ENCODE measurements around the gene MBP. TPM values are rescaled to one million over a fixed set of nuclear protein-coding genes. Genes with fewer than 3 reads are reported as not detected.
A peak's percentile ranks its signal among the peaks of the same experiment; 100 is the strongest.

The MBP gene
- total RNA-seq, 1 donor from 2014 or later, result 35.0 TPM

DNA sequence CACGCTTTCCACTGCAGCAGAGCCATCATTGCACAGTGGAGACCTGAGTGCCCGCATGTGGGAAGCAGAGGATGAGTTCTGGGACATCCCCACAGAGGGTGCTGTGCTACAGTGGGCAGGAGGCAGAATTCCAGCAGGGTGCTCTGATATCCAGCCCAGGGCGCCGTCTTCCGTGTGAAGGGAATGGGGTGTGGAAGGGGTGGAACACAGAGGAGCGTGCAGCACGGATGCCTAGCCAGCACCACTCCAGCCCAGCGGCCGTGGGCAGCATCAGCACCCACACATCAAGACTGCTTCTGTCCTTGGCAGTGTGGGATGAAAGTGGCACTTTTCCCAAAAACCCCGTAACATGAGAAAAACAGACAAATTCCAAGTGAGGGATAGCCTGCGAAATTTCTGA, 175.9 kb downstream of the MBP start:
- no peak for DNase-seq
- Histone ChIP-seq H3K4me1 (peaks cover 28% of the 10 kb centered on the region), H3K27ac (replicated peaks) (no peak overlapping the region), H3K36me3 (peaks cover 54% of the 10 kb centered on the region), H3K9me3 (replicated peaks) (no peaks in the 10 kb centered on the region), H3K27me3 (ENCODE audit: low read depth) (no peaks in the 10 kb centered on the region), H3K4me3 (no peak overlapping the region)
- intact Hi-C loops (cut with micrococcal nuclease), result no loop called here
- TF ChIP-seq, protein P1, sequence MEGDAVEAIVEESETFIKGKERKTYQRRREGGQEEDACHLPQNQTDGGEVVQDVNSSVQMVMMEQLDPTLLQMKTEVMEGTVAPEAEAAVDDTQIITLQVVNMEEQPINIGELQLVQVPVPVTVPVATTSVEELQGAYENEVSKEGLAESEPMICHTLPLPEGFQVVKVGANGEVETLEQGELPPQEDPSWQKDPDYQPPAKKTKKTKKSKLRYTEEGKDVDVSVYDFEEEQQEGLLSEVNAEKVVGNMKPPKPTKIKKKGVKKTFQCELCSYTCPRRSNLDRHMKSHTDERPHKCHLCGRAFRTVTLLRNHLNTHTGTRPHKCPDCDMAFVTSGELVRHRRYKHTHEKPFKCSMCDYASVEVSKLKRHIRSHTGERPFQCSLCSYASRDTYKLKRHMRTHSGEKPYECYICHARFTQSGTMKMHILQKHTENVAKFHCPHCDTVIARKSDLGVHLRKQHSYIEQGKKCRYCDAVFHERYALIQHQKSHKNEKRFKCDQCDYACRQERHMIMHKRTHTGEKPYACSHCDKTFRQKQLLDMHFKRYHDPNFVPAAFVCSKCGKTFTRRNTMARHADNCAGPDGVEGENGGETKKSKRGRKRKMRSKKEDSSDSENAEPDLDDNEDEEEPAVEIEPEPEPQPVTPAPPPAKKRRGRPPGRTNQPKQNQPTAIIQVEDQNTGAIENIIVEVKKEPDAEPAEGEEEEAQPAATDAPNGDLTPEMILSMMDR (IDR thresholded peaks at IDR 0.05; ENCODE audit: borderline replicate concordance), result no peak

DNA sequence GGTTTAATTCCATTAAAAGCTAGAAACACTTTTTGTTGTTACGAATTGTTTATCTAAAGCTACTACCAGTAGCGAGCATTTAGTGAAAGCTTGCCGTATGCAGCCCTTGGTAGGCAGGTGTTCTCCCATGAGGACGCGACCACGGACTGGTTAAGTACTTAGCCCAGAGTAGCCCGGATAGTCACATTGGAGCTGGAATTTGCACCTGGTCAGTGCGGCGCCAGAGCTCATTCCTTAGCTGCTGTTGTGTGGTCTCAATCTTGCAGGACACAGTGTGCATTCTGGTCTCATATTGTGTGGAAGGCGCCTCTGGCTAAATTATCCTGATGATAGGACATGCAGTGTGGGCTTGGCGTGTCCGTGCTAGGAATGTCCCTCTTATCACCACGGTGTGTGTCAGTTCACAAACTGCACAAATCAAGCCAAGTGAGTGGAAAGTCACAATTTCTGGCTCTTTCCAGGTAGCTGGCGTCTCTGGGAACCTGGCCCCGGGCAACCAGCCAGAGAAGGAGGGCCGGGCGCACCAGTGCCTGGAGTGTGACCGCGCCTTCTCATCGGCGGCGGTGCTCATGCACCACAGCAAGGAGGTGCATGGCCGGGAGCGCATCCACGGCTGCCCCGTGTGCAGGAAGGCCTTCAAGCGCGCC, 176.9 kb downstream of the MBP start:
- no peak overlapping the region for H3K4me3 ChIP-seq
- TF ChIP-seq, protein P1 (IDR thresholded peaks at IDR 0.05; ENCODE audit: borderline replicate concordance), result no peak
- no peaks in the 10 kb centered on the region for H3K9me3 ChIP-seq (replicated peaks)
- no peak overlapping the region for H3K27ac ChIP-seq (replicated peaks)
- DNase-seq, result no peak
- peaks cover 28% of the 10 kb centered on the region for H3K4me1 ChIP-seq
- no peaks in the 10 kb centered on the region for H3K27me3 ChIP-seq (ENCODE audit: low read depth)
- H3K36me3 ChIP-seq, result peaks cover 48% of the 10 kb centered on the region
- intact Hi-C loops (cut with micrococcal nuclease), result no loop called here

DNA sequence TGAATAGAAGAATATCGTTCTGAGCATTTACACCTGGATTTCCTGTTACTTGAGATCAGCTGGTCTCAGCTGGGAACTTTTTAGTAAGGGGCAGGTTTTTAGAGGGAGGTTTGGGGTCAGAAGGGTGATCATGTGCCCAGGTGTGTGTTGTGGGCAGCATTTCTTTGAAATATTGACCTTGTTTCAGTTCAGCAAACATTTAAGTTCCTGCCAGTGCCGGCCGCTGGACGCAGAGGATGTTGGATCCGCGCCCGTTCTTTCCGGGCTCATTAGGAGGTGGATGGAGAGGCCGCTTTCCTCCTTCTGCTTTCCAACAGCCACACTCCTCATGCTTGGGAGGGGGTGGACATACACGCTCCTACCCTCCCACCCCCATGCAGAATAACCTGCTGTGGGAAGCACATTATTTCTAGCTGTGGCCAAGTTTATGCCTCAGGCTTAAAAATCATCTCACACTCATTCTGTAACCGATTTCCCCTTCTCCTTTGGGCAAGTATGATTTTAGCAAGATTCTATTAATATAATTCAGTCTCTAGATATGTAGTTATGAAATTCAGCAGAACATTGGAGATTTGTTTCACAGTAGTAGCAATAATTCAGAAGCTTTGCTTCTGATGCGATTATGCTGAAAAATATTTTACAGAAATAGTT, 178.9 kb downstream of the MBP start:
- no peaks in the 10 kb centered on the region for H3K27me3 ChIP-seq (ENCODE audit: low read depth)
- H3K4me3 ChIP-seq, result no peak overlapping the region
- intact Hi-C loops (cut with micrococcal nuclease), result no loop called here
- H3K36me3 ChIP-seq, result peaks cover 52% of the 10 kb centered on the region
- peaks cover 21% of the 10 kb centered on the region for H3K4me1 ChIP-seq
- peak overlapping the region; percentile 43 for H3K27ac ChIP-seq (replicated peaks)
- H3K9me3 ChIP-seq (replicated peaks), result no peaks in the 10 kb centered on the region
- TF ChIP-seq, protein P1 (IDR thresholded peaks at IDR 0.05; ENCODE audit: borderline replicate concordance), result no peak
- DNase-seq, result peak; percentile 67

DNA sequence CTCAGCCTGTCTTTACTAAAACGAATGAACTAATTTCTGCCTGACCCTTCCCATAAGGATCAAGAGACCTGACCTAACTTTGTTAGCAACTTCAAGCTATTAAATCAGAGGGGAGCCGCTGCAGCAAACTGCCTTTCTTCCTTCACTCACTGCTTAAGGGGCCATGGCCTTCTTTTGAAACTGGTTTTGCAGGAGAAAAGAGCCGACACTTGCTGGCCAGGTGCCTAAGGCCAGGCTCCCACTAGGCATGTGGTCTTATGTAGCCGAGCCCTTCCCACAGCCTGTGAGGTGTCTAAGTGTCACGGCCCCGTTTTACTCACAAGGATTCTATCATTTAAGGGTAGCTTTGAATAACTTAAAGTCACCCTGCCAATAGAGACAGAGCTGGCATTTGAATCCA, 179.4 kb downstream of the MBP start:
- Histone ChIP-seq H3K9me3 (replicated peaks) (no peaks in the 10 kb centered on the region), H3K4me1 (peaks cover 15% of the 10 kb centered on the region), H3K27me3 (ENCODE audit: low read depth) (no peaks in the 10 kb centered on the region), H3K27ac (replicated peaks) (peak overlapping the region; percentile 43), H3K4me3 (no peak overlapping the region), H3K36me3 (peaks cover 52% of the 10 kb centered on the region)
- TF ChIP-seq, protein P1 (IDR thresholded peaks at IDR 0.05; ENCODE audit: borderline replicate concordance), result no peak
- DNase-seq, result no peak
- intact Hi-C loops (cut with micrococcal nuclease), result no loop called here

GRCh38 chr18:76952747-76953146, 179.8 kb downstream of the MBP start:
- Histone ChIP-seq H3K4me1 (peaks cover 14% of the 10 kb centered on the region), H3K36me3 (peaks cover 54% of the 10 kb centered on the region), H3K9me3 (replicated peaks) (no peaks in the 10 kb centered on the region), H3K27me3 (ENCODE audit: low read depth) (no peaks in the 10 kb centered on the region), H3K4me3 (no peak overlapping the region), H3K27ac (replicated peaks) (no peak overlapping the region)
- intact Hi-C loops (cut with micrococcal nuclease), result no loop called here
- TF ChIP-seq, protein P1 (IDR thresholded peaks at IDR 0.05; ENCODE audit: borderline replicate concordance), result no peak
- no peak for DNase-seq
